Measurements from ENCODE around the gene LEKR1. TPM values are rescaled to one million over a fixed set of nuclear protein-coding genes. Genes with fewer than 3 reads are reported as not detected.

LEKR1 gene
- total and polyA plus RNA-seq, 2 donors (not counting 1 experiment from before 2014, with no cell fraction given): 0.94 to 4.7 TPM

DNA sequence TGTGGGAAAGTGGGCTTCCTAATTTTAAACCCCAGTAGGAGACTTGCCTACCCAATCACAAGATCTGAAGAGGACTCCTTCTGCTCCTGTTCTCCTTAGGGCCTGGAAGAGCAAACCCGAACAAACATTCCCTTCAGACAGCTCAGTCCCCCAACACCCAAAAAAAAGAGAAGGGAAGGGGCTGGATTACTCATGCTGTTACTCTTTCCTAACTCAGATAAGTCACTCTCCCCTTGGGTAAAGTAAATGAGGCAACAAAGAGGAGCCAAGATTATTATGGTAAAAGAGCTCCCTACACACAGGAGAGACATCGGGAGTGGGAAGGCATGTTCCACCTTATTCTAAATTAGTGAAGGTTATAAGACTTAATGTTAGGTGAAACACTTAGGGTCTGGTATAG, 18.1 kb upstream of the LEKR1 start:
- H3K36me3 ChIP-seq (replicated peaks in 1 of 2; ENCODE audit: control extremely low read depth in 1 of 2, control insufficient read depth in 1 of 2, extremely low read depth in 1 of 2, insufficient read depth in 2 of 2, low read length in 1 of 2): no peaks in the 10 kb centered on the region
- DNase-seq (no peak), ATAC-seq (ENCODE audit: low read depth) (no peak)
- H3K4me2 ChIP-seq (replicated peaks; ENCODE audit: low read depth, low read length, poor library complexity, severe bottlenecking): no peak overlapping the region
- Mint-ChIP-seq H3K4me3 (no peak overlapping the region), H3K9me3 (ENCODE audit: insufficient read depth) (peaks cover 4% of the 10 kb centered on the region), H3K27me3 (no peaks in the 10 kb centered on the region), H3K27ac (no peak overlapping the region), H3K4me1 (peaks cover 2% of the 10 kb centered on the region)
- H3K4me1 ChIP-seq (ENCODE audit: control insufficient read depth in 2 of 2, insufficient read depth in 2 of 2, low read length in 2 of 2): no peaks in the 10 kb centered on the region
- H3K9me3 ChIP-seq (ENCODE audit: control extremely low read depth in 1 of 3, control insufficient read depth in 2 of 3, insufficient read depth in 1 of 3, low read length in 2 of 3): peaks cover 0 to 3% (median 3%) of the 10 kb centered on the region in 3 donors
- no peak overlapping the region for H3K27ac ChIP-seq (ENCODE audit: low read length in 2 of 2)
- H3K79me2 ChIP-seq (ENCODE audit: control insufficient read depth, insufficient read depth, low read length): no peaks in the 10 kb centered on the region
- H2AFZ ChIP-seq (ENCODE audit: insufficient read depth, low read depth, low read length, poor library complexity, severe bottlenecking): no peak overlapping the region
- H3K4me3 ChIP-seq (ENCODE audit: control extremely low read depth in 1 of 5, extremely low read depth in 1 of 5, insufficient read depth in 1 of 5, low read depth in 2 of 5, low read length in 4 of 5): no peak overlapping the region
- H3K9ac ChIP-seq (ENCODE audit: low read length): no peak overlapping the region
- ChIA-PET POLR2A (no interaction called here), CTCF (no interaction called here)
- H4K20me1 ChIP-seq (ENCODE audit: control insufficient read depth, insufficient read depth, low read length, poor library complexity, severe bottlenecking): peaks cover 2% of the 10 kb centered on the region
- intact Hi-C loops (cut with micrococcal nuclease): no loop called here
- H3K27me3 ChIP-seq (replicated peaks in 1 of 4; ENCODE audit: control extremely low read depth in 1 of 4, control insufficient read depth in 3 of 4, insufficient read depth in 4 of 4, low read length in 3 of 4): no peaks in the 10 kb centered on the region
- no peak for TF ChIP-seq CTCF (IDR thresholded peaks at IDR 0.05)
- WGBS (ENCODE audit: insufficient coverage): no CpG with 5 or more reads among the region's 2 CpGs

GRCh38 chr3:156811089-156811862, 14.9 kb upstream of the LEKR1 start:
- Histone ChIP-seq H3K9me3 (ENCODE audit: control extremely low read depth in 1 of 3, control insufficient read depth in 2 of 3, insufficient read depth in 1 of 3, low read length in 2 of 3) (no peaks in the 10 kb centered on the region), H3K27ac (ENCODE audit: low read length in 2 of 2) (no peak overlapping the region), H3K9ac (ENCODE audit: low read length) (no peak overlapping the region), H3K27me3 (replicated peaks in 1 of 4; ENCODE audit: control extremely low read depth in 1 of 4, control insufficient read depth in 3 of 4, insufficient read depth in 4 of 4, low read length in 3 of 4) (no peaks in the 10 kb centered on the region), H4K20me1 (ENCODE audit: control insufficient read depth, insufficient read depth, low read length, poor library complexity, severe bottlenecking) (peaks cover 6% of the 10 kb centered on the region), H3K36me3 (replicated peaks in 1 of 2; ENCODE audit: control extremely low read depth in 1 of 2, control insufficient read depth in 1 of 2, extremely low read depth in 1 of 2, insufficient read depth in 2 of 2, low read length in 1 of 2) (no peaks in the 10 kb centered on the region), H3K4me3 (ENCODE audit: control extremely low read depth in 1 of 5, extremely low read depth in 1 of 5, insufficient read depth in 1 of 5, low read depth in 2 of 5, low read length in 4 of 5) (no peak overlapping the region), H2AFZ (ENCODE audit: insufficient read depth, low read depth, low read length, poor library complexity, severe bottlenecking) (no peak overlapping the region), H3K4me1 (ENCODE audit: control insufficient read depth in 2 of 2, insufficient read depth in 2 of 2, low read length in 2 of 2) (peaks cover 2 to 5% of the 10 kb centered on the region in 2 donors), H3K4me2 (replicated peaks; ENCODE audit: low read depth, low read length, poor library complexity, severe bottlenecking) (no peak overlapping the region), H3K79me2 (ENCODE audit: control insufficient read depth, insufficient read depth, low read length) (no peaks in the 10 kb centered on the region)
- intact Hi-C loops (cut with micrococcal nuclease): no loop called here
- WGBS (ENCODE audit: insufficient coverage): no CpG with 5 or more reads among the region's 2 CpGs
- DNase-seq (no peak), ATAC-seq (ENCODE audit: low read depth) (no peak)
- H3K27ac Mint-ChIP-seq: no peak overlapping the region
- H3K4me3 Mint-ChIP-seq: no peak overlapping the region
- TF ChIP-seq EZH2 (IDR thresholded peaks at IDR 0.05; ENCODE audit: borderline replicate concordance, insufficient read depth, low read depth, low read length, poor library complexity, severe bottlenecking) (no peak), CTCF (IDR thresholded peaks at IDR 0.05) (no peak)
- ChIA-PET CTCF (no interaction called here), POLR2A (no interaction called here)
- H3K27me3 Mint-ChIP-seq: no peaks in the 10 kb centered on the region
- no peaks in the 10 kb centered on the region for H3K9me3 Mint-ChIP-seq (ENCODE audit: insufficient read depth)
- peaks cover 17% of the 10 kb centered on the region for H3K4me1 Mint-ChIP-seq
